Measurements from ENCODE around the gene MAP3K9. TPM values are rescaled to one million over a fixed set of nuclear protein-coding genes. Genes with fewer than 3 reads are reported as not detected.

MAP3K9 gene
- total and polyA plus RNA-seq, 2 of the 8 experiments (the other 6 are each of a cell fraction or from before 2014, with no cell fraction given) = 9.8 to 24.7 TPM

DNA sequence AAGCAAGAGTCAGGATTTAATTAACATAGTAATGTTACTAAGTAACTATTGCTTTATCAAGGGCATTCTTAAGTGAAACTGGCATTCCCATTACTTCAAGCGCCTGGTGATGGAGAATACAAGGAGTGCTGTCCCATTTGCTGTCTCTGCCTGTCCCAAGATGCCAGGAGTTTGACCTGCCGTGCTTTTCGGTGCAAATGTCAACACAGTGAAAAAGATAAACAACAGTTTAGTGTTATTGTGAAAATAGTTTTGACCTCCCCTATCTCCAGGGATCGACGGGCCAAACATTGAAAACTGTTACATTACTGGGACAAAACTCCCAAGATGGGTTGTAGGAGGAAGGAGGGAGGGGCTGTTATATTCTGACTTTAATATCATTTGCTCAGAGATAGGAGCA is 92.8 kb downstream of the MAP3K9 start (continued):
- no peak for TF ChIP-seq FOSL1 (IDR thresholded peaks at IDR 0.05; ENCODE audit: insufficient read depth, low read depth, low read length)
- no peak for TF ChIP-seq ATF2 (IDR thresholded peaks at IDR 0.05; ENCODE audit: low read length)

All from H1 (cell line).